ENCODE data around the gene CCDC18. TPM values are rescaled to one million over a fixed set of nuclear protein-coding genes. Genes with fewer than 3 reads are reported as not detected.

The CCDC18 gene
- total RNA-seq, 1 experiment from 2014 or later, result 18.9 TPM

DNA sequence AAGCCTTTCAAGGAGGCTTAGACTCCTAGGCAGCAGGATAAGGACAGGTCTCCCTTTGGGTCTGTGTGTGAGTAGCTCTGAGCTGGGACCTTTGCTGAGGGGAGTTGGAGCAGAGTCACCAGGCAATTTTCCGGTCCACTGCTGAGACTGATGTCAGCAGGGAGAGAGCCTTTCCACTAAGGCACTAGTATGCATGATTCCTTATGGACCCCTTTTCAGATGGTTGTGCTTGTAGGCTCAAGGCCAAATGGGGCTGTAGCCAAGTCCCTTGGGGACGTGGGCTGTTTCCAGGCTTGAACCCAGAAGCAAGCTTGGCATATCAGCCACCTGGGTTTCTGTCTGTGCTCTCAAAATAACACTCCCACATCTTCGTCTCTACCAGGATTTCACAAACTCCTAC is 73.0 kb downstream of the CCDC18 start:
- Histone ChIP-seq H3K4me1 (ENCODE audit: insufficient read depth, low read length) (no peaks in the 10 kb centered on the region), H4K20me1 (ENCODE audit: low read length) (no peaks in the 10 kb centered on the region), H3F3A (ENCODE audit: low read length, unreplicated experiment) (no peaks in the 10 kb centered on the region), H3K9ac (ENCODE audit: low read length) (no peak overlapping the region), H2AFZ (ENCODE audit: low read length) (no peak overlapping the region), H3K27me3 (ENCODE audit: low read length) (no peaks in the 10 kb centered on the region), H3K4me3 (ENCODE audit: low read length) (no peak overlapping the region), H3K9me2 (replicated peaks; ENCODE audit: low read length) (no peaks in the 10 kb centered on the region), H3K36me3 (ENCODE audit: low read depth, low read length) (peaks cover 28% of the 10 kb centered on the region), H3K9me3 (ENCODE audit: low read length) (peaks cover 8% of the 10 kb centered on the region; the same call in 1 of the 2 replicates), H3K79me2 (ENCODE audit: low read length) (no peaks in the 10 kb centered on the region), H3K4me2 (ENCODE audit: low read length) (no peak overlapping the region), H3K27ac (ENCODE audit: low read length) (no peak overlapping the region)
- CTCF ChIA-PET, result no interaction called here
- intact Hi-C loops (cut with micrococcal nuclease), result no loop called here
- TF ChIP-seq EZH2phosphoT487 (IDR thresholded peaks at IDR 0.05; ENCODE audit: borderline replicate concordance, low read length) (no peak), EZH2 (IDR thresholded peaks at IDR 0.05; ENCODE audit: low read length, unreplicated experiment) (no peak)
- TF ChIP-seq, protein P1, sequence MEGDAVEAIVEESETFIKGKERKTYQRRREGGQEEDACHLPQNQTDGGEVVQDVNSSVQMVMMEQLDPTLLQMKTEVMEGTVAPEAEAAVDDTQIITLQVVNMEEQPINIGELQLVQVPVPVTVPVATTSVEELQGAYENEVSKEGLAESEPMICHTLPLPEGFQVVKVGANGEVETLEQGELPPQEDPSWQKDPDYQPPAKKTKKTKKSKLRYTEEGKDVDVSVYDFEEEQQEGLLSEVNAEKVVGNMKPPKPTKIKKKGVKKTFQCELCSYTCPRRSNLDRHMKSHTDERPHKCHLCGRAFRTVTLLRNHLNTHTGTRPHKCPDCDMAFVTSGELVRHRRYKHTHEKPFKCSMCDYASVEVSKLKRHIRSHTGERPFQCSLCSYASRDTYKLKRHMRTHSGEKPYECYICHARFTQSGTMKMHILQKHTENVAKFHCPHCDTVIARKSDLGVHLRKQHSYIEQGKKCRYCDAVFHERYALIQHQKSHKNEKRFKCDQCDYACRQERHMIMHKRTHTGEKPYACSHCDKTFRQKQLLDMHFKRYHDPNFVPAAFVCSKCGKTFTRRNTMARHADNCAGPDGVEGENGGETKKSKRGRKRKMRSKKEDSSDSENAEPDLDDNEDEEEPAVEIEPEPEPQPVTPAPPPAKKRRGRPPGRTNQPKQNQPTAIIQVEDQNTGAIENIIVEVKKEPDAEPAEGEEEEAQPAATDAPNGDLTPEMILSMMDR (conservative IDR thresholded peaks at IDR 0.05; ENCODE audit: low read depth, low read length), result no peak
- BruUV-seq (replicated peaks), result no TSS peak
- POLR2A ChIA-PET (ENCODE audit: unreplicated experiment), result no interaction called here
- no peak for DNase-seq
- no peak for ATAC-seq

GRCh38 chr1:93255222-93256079 is 74.9 kb downstream of the CCDC18 start:
- DNase-seq (peak; percentile 67), ATAC-seq (peak; percentile 55)
- ChIA-PET CTCF (no interaction called here), POLR2A (ENCODE audit: unreplicated experiment) (no interaction called here)
- Histone ChIP-seq H3K4me3 (ENCODE audit: low read length) (no peak overlapping the region), H3K4me1 (ENCODE audit: insufficient read depth, low read length) (no peaks in the 10 kb centered on the region), H4K20me1 (ENCODE audit: low read length) (no peaks in the 10 kb centered on the region), H3F3A (ENCODE audit: low read length, unreplicated experiment) (no peaks in the 10 kb centered on the region), H3K9me3 (ENCODE audit: low read length) (peaks cover 8% of the 10 kb centered on the region; the same call in 1 of the 2 replicates), H3K9me2 (replicated peaks; ENCODE audit: low read length) (no peaks in the 10 kb centered on the region), H3K9ac (ENCODE audit: low read length) (no peak overlapping the region), H3K27me3 (ENCODE audit: low read length) (no peaks in the 10 kb centered on the region), H3K4me2 (ENCODE audit: low read length) (no peak overlapping the region), H3K36me3 (ENCODE audit: low read depth, low read length) (peaks cover 31% of the 10 kb centered on the region), H2AFZ (ENCODE audit: low read length) (no peak overlapping the region), H3K79me2 (ENCODE audit: low read length) (no peaks in the 10 kb centered on the region), H3K27ac (ENCODE audit: low read length) (no peak overlapping the region)
- no TSS peak for BruUV-seq (replicated peaks)
- TF ChIP-seq, protein P1 (conservative IDR thresholded peaks at IDR 0.05; ENCODE audit: low read depth, low read length), result no peak
- TF ChIP-seq EZH2 (IDR thresholded peaks at IDR 0.05; ENCODE audit: low read length, unreplicated experiment) (no peak), EZH2phosphoT487 (IDR thresholded peaks at IDR 0.05; ENCODE audit: borderline replicate concordance, low read length) (no peak)
- intact Hi-C loops (cut with micrococcal nuclease), result no loop called here

DNA sequence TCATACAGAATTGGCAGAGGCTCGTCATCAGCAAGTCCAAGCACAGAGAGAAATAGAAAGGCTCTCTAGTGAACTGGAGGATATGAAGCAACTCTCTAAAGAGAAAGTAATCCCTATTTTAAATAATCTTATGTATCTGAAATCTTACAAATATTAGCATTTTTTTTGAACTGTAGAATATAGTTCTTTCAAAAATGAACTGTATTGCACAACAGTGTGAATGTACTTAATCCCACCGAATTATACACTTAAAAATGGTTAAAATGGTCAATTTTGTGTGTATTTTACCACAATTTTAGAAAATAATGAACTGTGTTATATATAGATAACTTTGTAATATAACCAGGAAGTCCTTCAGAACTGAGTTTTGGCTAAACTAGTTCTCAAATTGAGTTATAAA is 75.9 kb downstream of the CCDC18 start:
- Histone ChIP-seq H3K4me3 (ENCODE audit: low read length) (no peak overlapping the region), H3K79me2 (ENCODE audit: low read length) (no peaks in the 10 kb centered on the region), H4K20me1 (ENCODE audit: low read length) (no peaks in the 10 kb centered on the region), H3K9ac (ENCODE audit: low read length) (no peak overlapping the region), H3K36me3 (ENCODE audit: low read depth, low read length) (peaks cover 28% of the 10 kb centered on the region), H3F3A (ENCODE audit: low read length, unreplicated experiment) (no peaks in the 10 kb centered on the region), H2AFZ (ENCODE audit: low read length) (no peak overlapping the region), H3K27ac (ENCODE audit: low read length) (no peak overlapping the region), H3K4me1 (ENCODE audit: insufficient read depth, low read length) (no peaks in the 10 kb centered on the region), H3K9me3 (ENCODE audit: low read length) (peaks cover 7% of the 10 kb centered on the region; the same call in 1 of the 2 replicates), H3K4me2 (ENCODE audit: low read length) (no peak overlapping the region), H3K9me2 (replicated peaks; ENCODE audit: low read length) (no peaks in the 10 kb centered on the region), H3K27me3 (ENCODE audit: low read length) (no peaks in the 10 kb centered on the region)
- intact Hi-C loops (cut with micrococcal nuclease), result no loop called here
- POLR2A ChIA-PET (ENCODE audit: unreplicated experiment), result no interaction called here
- no peak for DNase-seq
- TF ChIP-seq EZH2 (IDR thresholded peaks at IDR 0.05; ENCODE audit: low read length, unreplicated experiment), result no peak
- no peak for TF ChIP-seq EZH2phosphoT487 (IDR thresholded peaks at IDR 0.05; ENCODE audit: borderline replicate concordance, low read length)
- TF ChIP-seq, protein P1 (conservative IDR thresholded peaks at IDR 0.05; ENCODE audit: low read depth, low read length), result no peak
- no TSS peak for BruUV-seq (replicated peaks)
- no peak for ATAC-seq
- CTCF ChIA-PET, result no interaction called here
